ENCODE measurements around the gene CDH22.

GRCh38 chr20:46275091-46275490, 33.2 kb downstream of the CDH22 start:
- TF ChIP-seq POLR2AphosphoS5 (IDR thresholded peaks at IDR 0.05; ENCODE audit: low read depth, low read length) (no peak), TAF1 (IDR thresholded peaks at IDR 0.05; ENCODE audit: borderline replicate concordance, insufficient read depth, low read length) (no peak)
